Hepatocyte (in vitro differentiated cells): ENCODE measurements around the gene MYL9.

Experiments used
- EZH2 ChIP-seq: fragments of 200-600 bp; sonication (generic); IDR thresholded peaks from 2 replicates; pipeline ENCODE4 v1.6.1; 2016; ENCODE audit warnings: antibody characterized with exemption, mild to moderate bottlenecking, borderline replicate concordance
- TF ChIP-seq, protein P1 (sequence below): fragments of 200-600 bp; sonication (generic); IDR thresholded peaks from 2 replicates; pipeline ENCODE4 v1.5.1; 2016; ENCODE audit warnings: antibody characterized with exemption, mild to moderate bottlenecking; ENCODE audit not compliant: poor library complexity

DNA sequence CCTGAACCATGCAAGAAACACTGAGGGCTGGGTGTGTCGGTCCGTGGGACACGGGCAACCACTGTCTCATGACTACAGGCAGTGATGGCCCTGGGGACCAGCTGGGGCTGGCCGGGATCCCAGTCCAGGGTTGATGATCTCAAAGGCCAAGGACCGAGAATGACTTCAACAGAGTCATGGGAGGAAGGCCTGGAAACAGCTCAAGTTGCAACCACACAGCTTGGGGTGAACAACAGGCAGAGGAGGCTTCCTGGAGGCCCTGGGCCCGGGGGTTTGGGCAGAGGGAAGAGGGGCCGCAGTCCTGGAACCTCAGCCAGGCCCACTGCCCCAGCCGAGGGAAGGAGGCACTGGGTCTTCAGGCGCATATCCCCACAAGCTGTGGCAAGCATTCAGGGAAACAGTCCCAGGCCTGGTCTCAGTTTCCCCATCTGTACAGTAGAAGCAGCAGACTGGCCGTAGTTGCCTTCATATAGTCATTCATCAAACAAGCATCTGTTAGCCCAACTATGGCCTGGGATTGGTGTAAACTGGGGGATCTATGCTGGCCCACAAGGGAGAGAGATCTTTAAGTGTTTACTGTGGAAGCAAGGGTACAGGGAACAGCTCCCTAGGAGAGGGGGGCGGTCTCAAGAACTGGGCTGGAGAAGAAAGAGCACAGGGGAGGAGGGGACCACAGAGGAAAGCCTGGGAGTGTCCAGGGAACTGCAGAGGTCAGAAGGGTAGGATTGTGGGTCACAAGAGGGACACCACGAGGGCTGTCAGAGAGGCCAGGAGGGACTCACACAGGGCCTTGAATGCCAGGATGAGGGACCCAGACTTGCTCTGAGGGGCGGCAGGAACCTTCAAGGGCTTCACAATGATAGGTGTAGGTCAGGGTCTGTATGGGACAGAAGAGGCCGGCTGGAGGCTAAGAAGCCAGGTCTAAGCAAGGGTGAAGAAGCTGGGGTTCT lies 2.1 kb downstream of the MYL9 start:
- TF ChIP-seq EZH2, result no peak
- TF ChIP-seq, protein P1, sequence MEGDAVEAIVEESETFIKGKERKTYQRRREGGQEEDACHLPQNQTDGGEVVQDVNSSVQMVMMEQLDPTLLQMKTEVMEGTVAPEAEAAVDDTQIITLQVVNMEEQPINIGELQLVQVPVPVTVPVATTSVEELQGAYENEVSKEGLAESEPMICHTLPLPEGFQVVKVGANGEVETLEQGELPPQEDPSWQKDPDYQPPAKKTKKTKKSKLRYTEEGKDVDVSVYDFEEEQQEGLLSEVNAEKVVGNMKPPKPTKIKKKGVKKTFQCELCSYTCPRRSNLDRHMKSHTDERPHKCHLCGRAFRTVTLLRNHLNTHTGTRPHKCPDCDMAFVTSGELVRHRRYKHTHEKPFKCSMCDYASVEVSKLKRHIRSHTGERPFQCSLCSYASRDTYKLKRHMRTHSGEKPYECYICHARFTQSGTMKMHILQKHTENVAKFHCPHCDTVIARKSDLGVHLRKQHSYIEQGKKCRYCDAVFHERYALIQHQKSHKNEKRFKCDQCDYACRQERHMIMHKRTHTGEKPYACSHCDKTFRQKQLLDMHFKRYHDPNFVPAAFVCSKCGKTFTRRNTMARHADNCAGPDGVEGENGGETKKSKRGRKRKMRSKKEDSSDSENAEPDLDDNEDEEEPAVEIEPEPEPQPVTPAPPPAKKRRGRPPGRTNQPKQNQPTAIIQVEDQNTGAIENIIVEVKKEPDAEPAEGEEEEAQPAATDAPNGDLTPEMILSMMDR, result no peak
